Nephron (organoid): ENCODE data around the gene FBXL3.

ENCODE experiments used
- H3K27ac Mint-ChIP-seq, 3 experiments: 2 replicates each; pipeline ENCODE4 v1.8.0; 2020; ENCODE audit warnings: mixed read lengths in 3 of 3, mild to moderate bottlenecking in 2 of 3, moderate library complexity in 1 of 3
- H3K27me3 Mint-ChIP-seq: 2 replicates; pipeline ENCODE4 v1.8.0; 2021; ENCODE audit warnings: low read depth, mild to moderate bottlenecking, moderate library complexity, mixed read lengths
- H3K36me3 Mint-ChIP-seq: 2 replicates; pipeline ENCODE4 v1.8.0; 2020; ENCODE audit warnings: low read depth, mixed read lengths
- H3K4me1 Mint-ChIP-seq: 2 replicates; pipeline ENCODE4 v1.8.0; 2020; ENCODE audit warnings: mixed read lengths
- H3K4me3 Mint-ChIP-seq, 3 experiments: 2 replicates each; pipeline ENCODE4 v1.8.0; 2020; ENCODE audit warnings: mild to moderate bottlenecking in 3 of 3, mixed read lengths in 3 of 3, moderate library complexity in 2 of 3
- H3K9me3 Mint-ChIP-seq: 2 replicates; pipeline ENCODE4 v1.8.0; 2020; ENCODE audit warnings: mixed read lengths
- TF ChIP-seq, protein P1 (sequence below), 3 experiments: fragments of 200-600 bp; sonication (generic); IDR thresholded peaks; one replicate each; pipeline ENCODE4 v1.5.0; 2021; ENCODE audit warnings: antibody characterized with exemption in 3 of 3; ENCODE audit not compliant: unreplicated experiment in 3 of 3

FBXL3 gene

GRCh38 chr13:76971851-76972829 lies 54.8 kb downstream of the FBXL3 start:
- no peak overlapping the region for H3K4me3 Mint-ChIP-seq
- H3K36me3 Mint-ChIP-seq: no peaks in the 10 kb centered on the region
- peaks cover 10% of the 10 kb centered on the region for H3K27me3 Mint-ChIP-seq
- H3K9me3 Mint-ChIP-seq: no peaks in the 10 kb centered on the region
- H3K27ac Mint-ChIP-seq: no peak overlapping the region
- TF ChIP-seq, protein P1, sequence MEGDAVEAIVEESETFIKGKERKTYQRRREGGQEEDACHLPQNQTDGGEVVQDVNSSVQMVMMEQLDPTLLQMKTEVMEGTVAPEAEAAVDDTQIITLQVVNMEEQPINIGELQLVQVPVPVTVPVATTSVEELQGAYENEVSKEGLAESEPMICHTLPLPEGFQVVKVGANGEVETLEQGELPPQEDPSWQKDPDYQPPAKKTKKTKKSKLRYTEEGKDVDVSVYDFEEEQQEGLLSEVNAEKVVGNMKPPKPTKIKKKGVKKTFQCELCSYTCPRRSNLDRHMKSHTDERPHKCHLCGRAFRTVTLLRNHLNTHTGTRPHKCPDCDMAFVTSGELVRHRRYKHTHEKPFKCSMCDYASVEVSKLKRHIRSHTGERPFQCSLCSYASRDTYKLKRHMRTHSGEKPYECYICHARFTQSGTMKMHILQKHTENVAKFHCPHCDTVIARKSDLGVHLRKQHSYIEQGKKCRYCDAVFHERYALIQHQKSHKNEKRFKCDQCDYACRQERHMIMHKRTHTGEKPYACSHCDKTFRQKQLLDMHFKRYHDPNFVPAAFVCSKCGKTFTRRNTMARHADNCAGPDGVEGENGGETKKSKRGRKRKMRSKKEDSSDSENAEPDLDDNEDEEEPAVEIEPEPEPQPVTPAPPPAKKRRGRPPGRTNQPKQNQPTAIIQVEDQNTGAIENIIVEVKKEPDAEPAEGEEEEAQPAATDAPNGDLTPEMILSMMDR (IDR thresholded peaks at IDR 0.05; ENCODE audit: unreplicated experiment in 3 of 3): no peak
- peaks cover 32% of the 10 kb centered on the region for H3K4me1 Mint-ChIP-seq

DNA sequence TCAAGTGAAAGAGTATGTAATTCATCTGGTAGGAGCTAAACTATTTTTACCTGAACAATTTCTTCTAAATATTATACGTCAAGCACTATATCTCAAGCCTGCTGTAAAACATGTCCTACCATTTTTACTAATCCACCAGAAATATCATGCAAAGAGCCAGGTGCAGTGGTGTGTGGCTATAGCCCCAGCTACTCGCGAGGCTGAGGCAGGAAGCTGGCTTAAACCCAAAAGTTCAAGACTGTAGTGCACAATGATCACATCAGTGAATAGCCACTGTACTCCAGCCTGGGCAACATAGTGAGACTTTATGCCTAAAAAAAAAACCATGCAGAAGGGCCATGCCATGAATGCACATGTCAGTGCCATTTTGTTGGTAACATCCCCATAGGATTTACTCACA lies 55.7 kb downstream of the FBXL3 start:
- Mint-ChIP-seq H3K27me3 (peaks cover 7% of the 10 kb centered on the region), H3K4me1 (peaks cover 35% of the 10 kb centered on the region), H3K4me3 (no peak overlapping the region), H3K27ac (no peak overlapping the region), H3K36me3 (no peaks in the 10 kb centered on the region), H3K9me3 (no peaks in the 10 kb centered on the region)
- TF ChIP-seq, protein P1 (IDR thresholded peaks at IDR 0.05; ENCODE audit: unreplicated experiment in 3 of 3): no peak

GRCh38 chr13:76969488-76970365 lies 57.2 kb downstream of the FBXL3 start:
- Mint-ChIP-seq H3K27ac (no peak overlapping the region), H3K4me1 (peaks cover 47% of the 10 kb centered on the region), H3K9me3 (no peaks in the 10 kb centered on the region), H3K36me3 (no peaks in the 10 kb centered on the region), H3K27me3 (peaks cover 6% of the 10 kb centered on the region), H3K4me3 (no peak overlapping the region)
- TF ChIP-seq, protein P1 (IDR thresholded peaks at IDR 0.05; ENCODE audit: unreplicated experiment in 3 of 3): no peak

DNA sequence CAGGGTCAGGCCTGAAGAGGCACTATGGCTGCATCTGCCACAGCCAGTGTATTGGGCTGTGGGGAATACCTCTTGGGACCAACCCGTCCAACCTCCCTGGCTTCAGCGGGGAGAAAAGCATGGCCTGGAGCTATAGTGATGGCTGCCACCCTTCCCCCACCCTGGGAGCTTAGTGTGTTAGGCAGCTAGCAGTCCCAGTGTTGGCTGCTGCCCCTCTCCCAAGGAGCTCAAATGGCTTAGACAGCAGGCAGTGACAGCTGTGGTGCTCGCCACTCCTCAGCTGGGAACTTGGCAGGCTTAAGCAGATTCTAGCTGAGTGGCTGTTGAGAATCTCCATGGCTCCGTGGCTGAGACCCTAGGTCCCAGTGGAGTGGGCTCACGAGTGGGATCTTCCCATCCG lies 58.9 kb downstream of the FBXL3 start:
- H3K27me3 Mint-ChIP-seq: no peaks in the 10 kb centered on the region
- no peaks in the 10 kb centered on the region for H3K9me3 Mint-ChIP-seq
- H3K4me1 Mint-ChIP-seq: peaks cover 50% of the 10 kb centered on the region
- no peak overlapping the region for H3K4me3 Mint-ChIP-seq
- H3K36me3 Mint-ChIP-seq: no peaks in the 10 kb centered on the region
- TF ChIP-seq, protein P1 (IDR thresholded peaks at IDR 0.05; ENCODE audit: unreplicated experiment in 3 of 3): no peak
- peak overlapping the region in 1 of 3 experiments; percentile 95 for H3K27ac Mint-ChIP-seq

DNA sequence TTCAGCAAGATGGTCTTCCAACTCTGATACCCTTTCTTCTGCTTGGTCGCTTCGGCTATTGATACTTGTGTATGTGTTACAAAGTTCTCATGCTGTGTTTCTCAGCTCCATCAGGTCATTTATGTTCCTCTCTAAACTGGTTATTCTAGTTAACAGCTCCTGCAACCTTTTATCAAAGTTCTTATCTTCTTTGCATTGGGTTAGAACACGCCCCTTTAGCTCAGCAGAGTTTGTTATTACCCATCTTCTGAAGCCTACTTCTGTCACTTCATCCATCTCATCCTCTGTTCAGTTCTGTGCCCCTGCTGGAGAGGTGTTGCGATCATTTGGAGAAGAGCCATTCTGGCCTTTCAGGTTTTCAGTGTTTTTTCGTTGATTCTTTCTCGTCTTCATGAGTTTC lies 59.9 kb downstream of the FBXL3 start:
- Mint-ChIP-seq H3K36me3 (no peaks in the 10 kb centered on the region), H3K4me3 (no peak overlapping the region), H3K27me3 (no peaks in the 10 kb centered on the region), H3K27ac (peak overlapping the region in 2 of 3 experiments; percentile 95 to 96), H3K9me3 (peaks cover 7% of the 10 kb centered on the region), H3K4me1 (peaks cover 45% of the 10 kb centered on the region)
- TF ChIP-seq, protein P1 (IDR thresholded peaks at IDR 0.05; ENCODE audit: unreplicated experiment in 3 of 3): no peak
